ENCODE data around the gene CDH22.

The CDH22 gene

DNA sequence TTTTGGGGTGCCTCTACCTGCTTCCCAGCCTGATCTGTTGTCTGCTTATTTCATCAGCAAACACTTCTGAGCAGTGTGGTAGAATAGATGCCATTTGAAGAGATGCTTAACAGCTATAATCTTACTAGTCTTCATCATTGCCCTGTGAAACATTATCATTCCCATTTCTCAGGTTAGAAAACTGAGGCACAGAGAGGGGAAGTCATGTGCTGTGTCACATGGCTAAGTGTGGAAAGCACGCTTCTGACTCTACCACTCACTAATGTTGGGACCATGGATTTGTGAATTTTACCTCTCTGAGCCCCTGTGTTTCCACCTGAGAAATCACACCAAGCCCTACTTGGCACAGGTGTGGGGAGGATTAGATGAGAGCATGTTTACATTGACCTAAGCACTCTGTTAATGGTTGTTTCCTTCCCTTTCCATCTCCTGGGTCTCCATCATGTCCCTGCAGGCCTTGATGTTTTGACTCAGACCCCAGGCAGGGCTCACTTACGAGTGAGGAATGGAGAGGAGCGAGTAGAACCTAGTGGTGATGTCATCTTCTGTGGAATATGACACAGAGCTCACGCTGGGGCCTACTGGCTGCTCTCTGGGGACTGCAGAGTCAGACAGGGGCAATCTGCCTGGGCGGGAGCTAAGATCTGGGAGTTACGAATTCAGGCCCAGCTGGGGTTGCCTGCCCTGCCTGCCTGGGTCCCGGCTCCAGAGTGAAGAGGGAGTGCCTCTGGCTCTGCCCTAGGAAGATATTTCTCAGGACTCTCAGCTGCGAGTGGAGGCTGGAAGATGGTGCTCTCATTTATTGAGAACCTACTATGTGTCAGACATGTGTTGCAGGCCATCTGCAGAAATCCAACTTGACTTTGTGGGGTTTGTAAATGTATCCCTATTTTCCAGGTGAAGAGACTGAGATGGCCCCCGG lies 64.3 kb downstream of the CDH22 start:
- TF ChIP-seq, protein P1, sequence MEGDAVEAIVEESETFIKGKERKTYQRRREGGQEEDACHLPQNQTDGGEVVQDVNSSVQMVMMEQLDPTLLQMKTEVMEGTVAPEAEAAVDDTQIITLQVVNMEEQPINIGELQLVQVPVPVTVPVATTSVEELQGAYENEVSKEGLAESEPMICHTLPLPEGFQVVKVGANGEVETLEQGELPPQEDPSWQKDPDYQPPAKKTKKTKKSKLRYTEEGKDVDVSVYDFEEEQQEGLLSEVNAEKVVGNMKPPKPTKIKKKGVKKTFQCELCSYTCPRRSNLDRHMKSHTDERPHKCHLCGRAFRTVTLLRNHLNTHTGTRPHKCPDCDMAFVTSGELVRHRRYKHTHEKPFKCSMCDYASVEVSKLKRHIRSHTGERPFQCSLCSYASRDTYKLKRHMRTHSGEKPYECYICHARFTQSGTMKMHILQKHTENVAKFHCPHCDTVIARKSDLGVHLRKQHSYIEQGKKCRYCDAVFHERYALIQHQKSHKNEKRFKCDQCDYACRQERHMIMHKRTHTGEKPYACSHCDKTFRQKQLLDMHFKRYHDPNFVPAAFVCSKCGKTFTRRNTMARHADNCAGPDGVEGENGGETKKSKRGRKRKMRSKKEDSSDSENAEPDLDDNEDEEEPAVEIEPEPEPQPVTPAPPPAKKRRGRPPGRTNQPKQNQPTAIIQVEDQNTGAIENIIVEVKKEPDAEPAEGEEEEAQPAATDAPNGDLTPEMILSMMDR (IDR thresholded peaks at IDR 0.05): no peak
- Histone ChIP-seq H3K27me3 (ENCODE audit: control insufficient read depth, insufficient read depth, low read length) (no peaks in the 10 kb centered on the region), H3K9me3 (ENCODE audit: control insufficient read depth, low read length) (no peaks in the 10 kb centered on the region), H3K36me3 (ENCODE audit: control insufficient read depth, insufficient read depth, low read length) (no peaks in the 10 kb centered on the region), H3K4me1 (no peaks in the 10 kb centered on the region), H2AFZ (no peak overlapping the region), H3K27ac (no peak overlapping the region), H3K9ac (no peak overlapping the region), H3K4me3 (ENCODE audit: low read depth, low read length) (no peak overlapping the region), H3K79me2 (no peaks in the 10 kb centered on the region), H3K4me2 (ENCODE audit: low read length) (no peak overlapping the region)

DNA sequence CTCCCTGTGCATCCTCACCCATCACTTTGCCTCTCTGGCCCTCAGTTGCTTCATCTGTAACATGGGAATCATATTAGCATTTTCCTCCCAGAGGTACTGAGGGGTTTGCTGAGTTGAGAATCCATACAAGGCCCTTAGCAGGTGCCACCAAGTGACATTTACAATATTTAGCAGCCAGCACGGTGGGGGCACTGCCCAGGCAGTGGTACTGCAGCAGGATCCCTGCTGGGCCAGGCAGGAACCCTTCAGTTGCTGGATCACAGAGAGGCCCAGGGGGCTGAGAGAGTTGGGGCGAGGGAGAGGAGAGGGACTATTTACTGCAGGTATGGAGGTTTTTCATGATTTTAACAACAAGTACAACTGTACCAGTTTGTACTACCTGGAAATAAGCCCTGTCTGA lies 65.9 kb downstream of the CDH22 start:
- Histone ChIP-seq H3K4me2 (ENCODE audit: low read length) (no peak overlapping the region), H3K79me2 (no peaks in the 10 kb centered on the region), H3K9me3 (ENCODE audit: control insufficient read depth, low read length) (no peaks in the 10 kb centered on the region), H3K27me3 (ENCODE audit: control insufficient read depth, insufficient read depth, low read length) (no peaks in the 10 kb centered on the region), H3K27ac (no peak overlapping the region), H3K4me3 (ENCODE audit: low read depth, low read length) (no peak overlapping the region), H3K9ac (no peak overlapping the region), H3K36me3 (ENCODE audit: control insufficient read depth, insufficient read depth, low read length) (no peaks in the 10 kb centered on the region), H2AFZ (no peak overlapping the region), H3K4me1 (no peaks in the 10 kb centered on the region)
- TF ChIP-seq, protein P1 (IDR thresholded peaks at IDR 0.05): no peak

DNA sequence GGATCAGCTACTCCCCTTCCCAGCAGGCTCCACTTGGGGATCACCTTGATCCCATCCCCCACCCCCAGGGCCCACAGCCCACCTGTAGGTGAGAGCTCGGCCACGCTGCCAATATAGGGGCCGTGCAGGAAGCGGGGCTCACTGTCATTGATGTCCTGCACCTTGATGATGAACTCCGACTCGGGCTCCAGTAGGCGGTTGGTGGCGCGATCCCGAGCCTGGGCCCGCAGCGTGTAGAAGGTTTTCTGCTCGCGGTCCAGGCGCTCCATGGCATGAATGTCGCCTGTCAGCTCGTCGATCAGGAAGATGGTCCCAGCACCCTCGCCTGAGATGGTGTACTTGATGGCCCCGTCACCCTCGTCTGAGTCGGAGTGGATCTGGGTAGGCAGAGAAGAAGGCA lies 67.4 kb downstream of the CDH22 start:
- Histone ChIP-seq H3K4me2 (ENCODE audit: low read length) (no peak overlapping the region), H3K36me3 (ENCODE audit: control insufficient read depth, insufficient read depth, low read length) (no peaks in the 10 kb centered on the region), H3K79me2 (no peaks in the 10 kb centered on the region), H3K27ac (no peak overlapping the region), H3K27me3 (ENCODE audit: control insufficient read depth, insufficient read depth, low read length) (no peaks in the 10 kb centered on the region), H3K9ac (no peak overlapping the region), H3K4me1 (no peaks in the 10 kb centered on the region), H2AFZ (no peak overlapping the region), H3K9me3 (ENCODE audit: control insufficient read depth, low read length) (no peaks in the 10 kb centered on the region), H3K4me3 (ENCODE audit: low read depth, low read length) (no peak overlapping the region)
- TF ChIP-seq, protein P1 (IDR thresholded peaks at IDR 0.05): no peak

DNA sequence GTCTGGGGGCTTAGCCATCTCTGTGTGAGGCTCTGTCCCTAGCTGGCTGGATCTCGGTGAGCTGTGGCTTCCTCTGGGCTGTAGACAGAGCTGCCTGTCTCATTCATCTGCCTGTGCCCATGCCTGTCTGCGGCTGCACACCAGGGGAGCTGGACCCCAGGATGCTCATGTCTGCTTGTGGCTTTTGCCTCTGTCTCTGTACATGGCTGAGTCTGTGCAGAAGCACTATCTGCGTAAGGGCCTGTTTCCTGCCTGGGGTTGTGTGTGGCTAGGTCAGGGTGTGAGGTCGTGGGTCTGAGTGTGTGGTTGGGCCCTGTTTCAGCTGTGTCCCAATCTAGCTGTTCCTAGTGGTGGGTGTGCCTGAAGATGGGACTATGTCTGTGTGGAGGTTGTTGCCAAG lies 68.2 kb downstream of the CDH22 start:
- no peak overlapping the region for H3K4me3 ChIP-seq (ENCODE audit: low read depth, low read length)
- H3K79me2 ChIP-seq: no peaks in the 10 kb centered on the region
- no peak overlapping the region for H3K4me2 ChIP-seq (ENCODE audit: low read length)
- no peak overlapping the region for H3K9ac ChIP-seq
- no peaks in the 10 kb centered on the region for H3K27me3 ChIP-seq (ENCODE audit: control insufficient read depth, insufficient read depth, low read length)
- H3K9me3 ChIP-seq (ENCODE audit: control insufficient read depth, low read length): no peaks in the 10 kb centered on the region
- H3K4me1 ChIP-seq: no peaks in the 10 kb centered on the region
- H3K36me3 ChIP-seq (ENCODE audit: control insufficient read depth, insufficient read depth, low read length): no peaks in the 10 kb centered on the region
- TF ChIP-seq, protein P1 (IDR thresholded peaks at IDR 0.05): no peak
- no peak overlapping the region for H3K27ac ChIP-seq
- no peak overlapping the region for H2AFZ ChIP-seq

DNA sequence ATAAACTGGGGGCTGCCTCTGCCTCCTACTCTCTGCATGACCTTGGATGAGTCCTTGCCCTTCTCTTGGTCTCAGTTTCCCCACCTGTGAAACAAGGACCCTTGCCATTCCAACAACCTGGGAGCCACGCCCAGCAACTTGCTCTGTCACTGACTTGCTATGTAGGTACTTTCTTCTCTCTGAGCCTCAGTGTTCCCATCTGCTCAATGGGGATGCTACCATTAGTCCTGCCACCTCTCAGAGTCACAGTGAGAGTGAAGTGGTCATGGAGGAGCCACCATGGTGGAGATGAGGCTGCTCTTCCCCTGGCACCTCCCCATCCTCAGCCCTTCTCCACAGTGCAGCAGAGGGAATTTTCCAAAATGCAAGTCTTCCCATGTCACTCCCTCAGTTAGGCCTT lies 70.6 kb downstream of the CDH22 start:
- TF ChIP-seq, protein P1 (IDR thresholded peaks at IDR 0.05): no peak
- Histone ChIP-seq H2AFZ (no peak overlapping the region), H3K79me2 (no peaks in the 10 kb centered on the region), H3K36me3 (ENCODE audit: control insufficient read depth, insufficient read depth, low read length) (no peaks in the 10 kb centered on the region), H3K4me1 (no peaks in the 10 kb centered on the region), H3K27me3 (ENCODE audit: control insufficient read depth, insufficient read depth, low read length) (no peaks in the 10 kb centered on the region), H3K9me3 (ENCODE audit: control insufficient read depth, low read length) (no peaks in the 10 kb centered on the region), H3K4me3 (ENCODE audit: low read depth, low read length) (no peak overlapping the region), H3K9ac (no peak overlapping the region), H3K4me2 (ENCODE audit: low read length) (no peak overlapping the region), H3K27ac (no peak overlapping the region)

All from parathyroid adenoma (tissue), 2 donors.